NCI-H1105 (cell line): ENCODE measurements around the gene RNF175.

Source experiments
- DNase-seq: peaks from one replicate; lab custom pipeline; 2025; lab: John Stamatoyannopoulos, UW

The RNF175 gene

GRCh38 chr4:153759407-153760316 lies at the start of gene RNF175:
RNF175 (minus strand) TSS chr4:153760024; CDS start chr4:153759862, 162 bp downstream.
- no peak for DNase-seq

GRCh38 chr4:153809307-153809706 lies 49.5 kb upstream of the RNF175 start:
- no peak for DNase-seq

- DNase-seq = no peak
Measured at GRCh38 chr4:153808175-153808574, 48.4 kb upstream of the RNF175 start.

GRCh38 chr4:153806073-153806472 lies 46.2 kb upstream of the RNF175 start:
- DNase-seq = no peak

GRCh38 chr4:153804722-153805121 lies 44.9 kb upstream of the RNF175 start:
- no peak for DNase-seq

- DNase-seq = no peak
Measured at GRCh38 chr4:153799694-153800074, 39.9 kb upstream of the RNF175 start.

GRCh38 chr4:153798901-153799693 lies 39.3 kb upstream of the RNF175 start:
- DNase-seq = no peak

GRCh38 chr4:153798420-153798819 lies 38.6 kb upstream of the RNF175 start:
- no peak for DNase-seq

GRCh38 chr4:153794006-153794405 lies 34.2 kb upstream of the RNF175 start:
- DNase-seq = no peak

GRCh38 chr4:153792618-153793247 lies 32.9 kb upstream of the RNF175 start:
- DNase-seq = no peak

GRCh38 chr4:153791746-153792617 lies 32.2 kb upstream of the RNF175 start:
- no peak for DNase-seq

GRCh38 chr4:153790962-153791551 lies 31.2 kb upstream of the RNF175 start:
- DNase-seq = no peak

GRCh38 chr4:153790500-153790865 lies 30.7 kb upstream of the RNF175 start:
- DNase-seq = no peak

- DNase-seq = no peak
Measured at GRCh38 chr4:153789741-153790499, 30.1 kb upstream of the RNF175 start.

- no peak for DNase-seq
Measured at GRCh38 chr4:153788413-153789276, 28.8 kb upstream of the RNF175 start, which contains the start of gene SFRP2. SFRP2 (minus strand) TSS chr4:153789083; CDS start chr4:153788835, 248 bp downstream.

- DNase-seq = no peak
Measured at GRCh38 chr4:153788051-153788412, 28.2 kb upstream of the RNF175 start.

- DNase-seq = no peak
Measured at GRCh38 chr4:153787575-153787974, 27.8 kb upstream of the RNF175 start.

- DNase-seq = no peak
Measured at GRCh38 chr4:153787061-153787560, 27.3 kb upstream of the RNF175 start.
